GM12878 (cell line): ENCODE measurements around the gene GPC5. TPM values are rescaled to one million over a fixed set of nuclear protein-coding genes. Genes with fewer than 3 reads are reported as not detected.
A peak's percentile ranks its signal among the peaks of the same experiment; 100 is the strongest.

Source experiments
- ATAC-seq: fragments of 200-7000 bp; cut with Tn5 transposase; 3 replicates; pipeline ENCODE4 v1.9.1; 2020; ENCODE audit warnings: mild to moderate bottlenecking, moderate library complexity
- BruUV-seq: library from RNA; stranded (reverse); fragments of 400-500 nt; replicated peaks from 2 replicates; lab custom pipeline; 2021; lab: Mats Ljungman, UMichigan
- CTCF ChIA-PET: fragments of 300-600 bp; sonication (Branson Sonifier 250); formaldehyde crosslinking; extraction: SDS; loops from one replicate; lab custom pipeline; 2021; ENCODE audit warnings: inconsistent platforms; lab: Yijun Ruan, JAX
- POLR2A ChIA-PET: fragments of 350-600 bp; formaldehyde crosslinking; extraction: SDS; loops from one replicate; lab custom pipeline; 2021; ENCODE audit warnings: inconsistent platforms; lab: Charles Lee
- RAD21 ChIA-PET: fragments of 300-600 bp; sonication (Branson Sonifier 250); formaldehyde crosslinking; loops from one replicate; lab custom pipeline; 2023; ENCODE audit warnings: antibody characterized with exemption; ENCODE audit not compliant: unreplicated experiment; lab: Charles Lee
- SMC1A ChIA-PET: fragments of 300-600 bp; sonication (Branson Sonifier 250); formaldehyde crosslinking; loops from one replicate; lab custom pipeline; 2023; ENCODE audit not compliant: unreplicated experiment, uncharacterized antibody; lab: Charles Lee
- DNase-seq: peaks from one replicate; pipeline ENCODE4 v3.0.0-alpha.2; 2011; ENCODE audit warnings: low read depth, low spot score
- FAIRE-seq: peaks from 3 replicates; lab custom pipeline; 2011; peaks lifted over from hg19 to GRCh38; lab: Jason Lieb, UNC
- H2AFZ ChIP-seq: 2 replicates; pipeline ENCODE4 v1.6.0; 2011; ENCODE audit warnings: low read depth, low read length, control low read depth; ENCODE audit not compliant: control insufficient read depth
- H3K27ac ChIP-seq: 2 replicates; pipeline ENCODE4 v1.5.1; 2011; ENCODE audit warnings: control low read depth; ENCODE audit not compliant: control insufficient read depth, insufficient read depth
- H3K27me3 ChIP-seq, 2 experiments: replicated peaks in 1 of 2; 2 replicates each; pipeline versions ENCODE4 v1.6.0 to v1.6.1; 2011; ENCODE audit warnings: low read length in 1 of 2; ENCODE audit not compliant: control insufficient read depth in 2 of 2, insufficient read depth in 2 of 2
- H3K36me3 ChIP-seq, 2 experiments: 2 replicates each; pipeline ENCODE4 v1.5.1; 2011; ENCODE audit warnings: low read length in 1 of 2; ENCODE audit not compliant: control insufficient read depth in 2 of 2, insufficient read depth in 2 of 2
- H3K4me1 ChIP-seq: 2 replicates; pipeline ENCODE4 v1.6.1; 2011; ENCODE audit warnings: mild to moderate bottlenecking, low read length, moderate library complexity, mixed read lengths; ENCODE audit not compliant: control insufficient read depth, insufficient read depth
- H3K4me2 ChIP-seq: 2 replicates; pipeline ENCODE4 v1.6.0; 2011; ENCODE audit warnings: control low read depth; ENCODE audit not compliant: control insufficient read depth, insufficient read depth
- H3K4me3 ChIP-seq: fragments of 200-600 bp; sonication (generic); 2 replicates; pipeline ENCODE4 v1.5.1; 2016
- H3K79me2 ChIP-seq: 2 replicates; pipeline ENCODE4 v1.6.0; 2011; ENCODE audit warnings: low read length; ENCODE audit not compliant: control insufficient read depth, insufficient read depth
- H3K9ac ChIP-seq: 2 replicates; pipeline ENCODE4 v1.8.0; 2011; ENCODE audit warnings: low read length, control low read depth, mixed read lengths; ENCODE audit not compliant: control insufficient read depth, insufficient read depth
- H3K9me3 ChIP-seq: replicated peaks from 3 replicates; pipeline ENCODE4 v1.5.1; 2011; ENCODE audit warnings: mild to moderate bottlenecking, low read length; ENCODE audit not compliant: control insufficient read depth, insufficient read depth
- H4K20me1 ChIP-seq: 2 replicates; pipeline ENCODE4 v1.6.0; 2011; ENCODE audit not compliant: control insufficient read depth, insufficient read depth
- CEBPB ChIP-seq, 2 experiments: fragments of 150-350 bp in 1 of 2; IDR thresholded peaks; 2 replicates each; pipeline ENCODE4 v1.6.1; 2012 to 2014; ENCODE audit warnings: low read depth in 2 of 2, low read length in 2 of 2, borderline replicate concordance in 1 of 2, inconsistent platforms in 1 of 2
- EZH2 ChIP-seq: IDR thresholded peaks from 2 replicates; pipeline ENCODE4 v1.6.1; 2012; ENCODE audit warnings: low read depth, mild to moderate bottlenecking, control low read depth, inconsistent platforms, low read length, borderline replicate concordance; ENCODE audit not compliant: control insufficient read depth
- FOS ChIP-seq: IDR thresholded peaks from 3 replicates; pipeline ENCODE4 v1.6.1; 2011; ENCODE audit warnings: borderline replicate concordance; ENCODE audit not compliant: insufficient read length; ENCODE audit errors: extremely low read depth
- GATAD2B ChIP-seq: fragments of 450-650 bp; conservative IDR thresholded peaks from 2 replicates; pipeline ENCODE4 v1.6.1; 2017; ENCODE audit warnings: low read depth, mild to moderate bottlenecking, moderate library complexity
- JUNB ChIP-seq: IDR thresholded peaks from 2 replicates; pipeline ENCODE4 v1.6.1; 2016; ENCODE audit warnings: antibody characterized with exemption, mild to moderate bottlenecking
- KAT2A ChIP-seq: conservative IDR thresholded peaks from 2 replicates; pipeline ENCODE4 v1.6.1; 2011; ENCODE audit warnings: low read depth, low read length; ENCODE audit not compliant: control insufficient read depth
- KLF5 ChIP-seq: fragments of 450-650 bp; IDR thresholded peaks from 2 replicates; pipeline ENCODE4 v1.6.1; 2014; ENCODE audit warnings: mild to moderate bottlenecking; ENCODE audit not compliant: partially characterized antibody
- NFYA ChIP-seq: IDR thresholded peaks from 2 replicates; pipeline ENCODE4 v1.6.1; 2011; ENCODE audit warnings: low read depth, mild to moderate bottlenecking, low read length, improper control_type of control experiment, borderline replicate concordance
- TCF12 ChIP-seq: IDR thresholded peaks from 2 replicates; pipeline ENCODE4 v1.6.1; 2011; ENCODE audit warnings: low read depth, mild to moderate bottlenecking, low read length
- WGBS: methylation state at CpG from one replicate; pipeline ENCODE4 v1.1.6; 2016; ENCODE audit warnings: low lambda C conversion rate; ENCODE audit not compliant: insufficient replicate concordance, insufficient coverage; ENCODE audit errors: missing lambda C conversion rate; 5-methylcytosine and 5-hydroxymethylcytosine counted together
- in situ Hi-C: fragments of 300-500 bp; cut with MboI; formaldehyde crosslinking; loops from 9 replicates; pipeline ENCODE4 v1.14.3; 2018; ENCODE audit warnings: mixed read lengths
- intact Hi-C: fragments of 100-400 bp; cut with micrococcal nuclease; formaldehyde crosslinking; loops from one replicate; pipeline ENCODE4 v1.14.2; 2022; ENCODE audit not compliant: unreplicated experiment
- polyA plus RNA-seq, 11 experiments: library from polyadenylated mRNA; depleted of rRNA in 4 of 11; unstranded in 6 of 11; stranded (reverse) in 5 of 11; fragments of >200 nt; fragmentation: Nextera tagmentation in 4 of 11; fragmentation: Illumina TruSeq in 1 of 11; extraction: Ambion mirVana in 4 of 11; extraction: Trizol in 1 of 11; gene quantifications; 1 replicate in 1 of 11; 2 replicates in 10 of 11; pipeline versions ENCODE4 v1.2.1 to v1.2.3, GENCODE V29; 2011 to 2016; ENCODE audit warnings: inconsistent platforms in 2 of 11, missing spikeins in 2 of 11, low read depth in 1 of 11
- total RNA-seq, 4 experiments: library from RNA; depleted of rRNA in 3 of 4; stranded (reverse); fragments of >200 nt in 3 of 4; fragmentation: Illumina TruSeq in 1 of 4; extraction: Trizol in 1 of 4; gene quantifications; 2 replicates each; pipeline versions ENCODE4 v1.2.1 to v1.2.3, GENCODE V29; 2013 to 2021
- TF ChIP-seq, protein P1 (sequence below): fragments of 450-650 bp; formaldehyde crosslinking; IDR thresholded peaks from 2 replicates; pipeline ENCODE4 v1.4.0; 2022; ENCODE audit warnings: mild to moderate bottlenecking, moderate library complexity
- TF ChIP-seq, protein P2 (sequence below): IDR thresholded peaks from 2 replicates; pipeline ENCODE4 v1.6.1; 2012; ENCODE audit warnings: low read depth, low read length, improper control_type of control experiment
- TF ChIP-seq, protein P3 (sequence below): fragments of 450-650 bp; IDR thresholded peaks from 2 replicates; pipeline ENCODE4 v1.6.1; 2017; ENCODE audit warnings: low read depth, mild to moderate bottlenecking, moderate library complexity

GPC5 gene
- total and polyA plus RNA-seq, 10 of the 15 experiments (the other 5 are each of a cell fraction or from before 2014, with no cell fraction given), result 0.05 to 0.87 (median 0.44) TPM; not detected in 1

DNA sequence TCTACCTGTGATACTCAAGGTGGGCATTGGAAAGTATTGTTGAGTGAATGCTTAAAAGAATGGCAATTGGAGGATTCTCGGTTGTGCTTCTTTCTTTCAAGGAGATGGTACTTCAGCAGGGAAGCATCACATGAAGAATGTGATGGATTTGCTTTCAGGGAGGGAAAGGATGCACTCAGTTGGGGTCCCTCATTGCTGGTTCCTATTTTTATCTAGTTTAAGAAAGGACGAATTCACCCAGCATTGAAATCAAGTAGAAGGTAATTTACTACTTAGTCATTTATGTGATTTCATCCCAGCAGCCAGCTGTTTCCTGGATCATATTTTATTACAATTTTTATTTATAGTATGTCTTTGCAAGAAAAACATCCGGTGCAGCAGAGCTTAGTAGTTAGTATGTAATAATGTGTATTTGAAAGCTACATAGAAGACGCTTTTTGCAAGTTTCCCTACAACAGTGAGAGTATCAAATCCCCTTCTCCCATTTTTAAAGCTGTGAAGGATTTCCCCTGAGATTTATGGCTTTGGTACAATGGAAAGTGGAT lies 417.9 kb downstream of the GPC5 start:
- WGBS, result 14% methylated on average over 4 of the region's 4 CpGs
- in situ Hi-C loops, result no loop called here
- ChIA-PET SMC1A (no interaction called here), CTCF (no interaction called here), POLR2A (no interaction called here), RAD21 (no interaction called here)
- no peaks in the 10 kb centered on the region for H3K79me2 ChIP-seq
- ATAC-seq, result no peak
- H3K4me1 ChIP-seq, result no peaks in the 10 kb centered on the region
- DNase-seq, result no peak
- H3K9ac ChIP-seq, result no peak overlapping the region
- no peak overlapping the region for H3K4me2 ChIP-seq
- no peaks in the 10 kb centered on the region for H4K20me1 ChIP-seq
- H3K27ac ChIP-seq, result no peak overlapping the region
- no TSS peak for BruUV-seq
- peak; percentile 31 for FAIRE-seq
- H3K36me3 ChIP-seq, result no peaks in the 10 kb centered on the region
- H3K9me3 ChIP-seq, result no peaks in the 10 kb centered on the region
- H2AFZ ChIP-seq, result no peak overlapping the region
- H3K27me3 ChIP-seq, result no peaks in the 10 kb centered on the region
- no peak overlapping the region for H3K4me3 ChIP-seq
- TF ChIP-seq, protein P1, sequence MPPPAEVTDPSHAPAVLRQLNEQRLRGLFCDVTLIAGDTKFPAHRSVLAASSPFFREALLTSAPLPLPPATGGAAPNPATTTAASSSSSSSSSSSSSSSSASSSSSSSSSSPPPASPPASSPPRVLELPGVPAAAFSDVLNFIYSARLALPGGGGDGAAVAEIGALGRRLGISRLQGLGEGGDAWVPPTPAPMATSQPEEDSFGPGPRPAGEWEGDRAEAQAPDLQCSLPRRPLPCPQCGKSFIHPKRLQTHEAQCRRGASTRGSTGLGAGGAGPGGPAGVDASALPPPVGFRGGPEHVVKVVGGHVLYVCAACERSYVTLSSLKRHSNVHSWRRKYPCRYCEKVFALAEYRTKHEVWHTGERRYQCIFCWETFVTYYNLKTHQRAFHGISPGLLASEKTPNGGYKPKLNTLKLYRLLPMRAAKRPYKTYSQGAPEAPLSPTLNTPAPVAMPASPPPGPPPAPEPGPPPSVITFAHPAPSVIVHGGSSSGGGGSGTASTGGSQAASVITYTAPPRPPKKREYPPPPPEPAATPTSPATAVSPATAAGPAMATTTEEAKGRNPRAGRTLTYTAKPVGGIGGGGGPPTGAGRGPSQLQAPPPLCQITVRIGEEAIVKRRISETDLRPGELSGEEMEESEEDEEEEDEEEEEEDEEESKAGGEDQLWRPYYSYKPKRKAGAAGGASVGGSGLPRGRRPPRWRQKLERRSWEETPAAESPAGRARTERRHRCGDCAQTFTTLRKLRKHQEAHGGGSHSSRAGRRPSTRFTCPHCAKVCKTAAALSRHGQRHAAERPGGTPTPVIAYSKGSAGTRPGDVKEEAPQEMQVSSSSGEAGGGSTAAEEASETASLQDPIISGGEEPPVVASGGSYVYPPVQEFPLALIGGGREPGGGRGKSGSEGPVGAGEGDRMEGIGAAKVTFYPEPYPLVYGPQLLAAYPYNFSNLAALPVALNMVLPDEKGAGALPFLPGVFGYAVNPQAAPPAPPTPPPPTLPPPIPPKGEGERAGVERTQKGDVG (CRISPR knock-in tag), result no peak
- TF ChIP-seq FOS (no peak), EZH2 (no peak), KLF5 (no peak), TCF12 (no peak), CEBPB (IDR thresholded peaks at IDR 0.05; ENCODE audit: borderline replicate concordance in 1 of 2, low read depth in 2 of 2, low read length in 2 of 2) (no peak), GATAD2B (no peak), KAT2A (no peak), NFYA (no peak), JUNB (no peak)
- TF ChIP-seq, protein P2, sequence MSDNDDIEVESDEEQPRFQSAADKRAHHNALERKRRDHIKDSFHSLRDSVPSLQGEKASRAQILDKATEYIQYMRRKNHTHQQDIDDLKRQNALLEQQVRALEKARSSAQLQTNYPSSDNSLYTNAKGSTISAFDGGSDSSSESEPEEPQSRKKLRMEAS, result no peak
- TF ChIP-seq, protein P3, sequence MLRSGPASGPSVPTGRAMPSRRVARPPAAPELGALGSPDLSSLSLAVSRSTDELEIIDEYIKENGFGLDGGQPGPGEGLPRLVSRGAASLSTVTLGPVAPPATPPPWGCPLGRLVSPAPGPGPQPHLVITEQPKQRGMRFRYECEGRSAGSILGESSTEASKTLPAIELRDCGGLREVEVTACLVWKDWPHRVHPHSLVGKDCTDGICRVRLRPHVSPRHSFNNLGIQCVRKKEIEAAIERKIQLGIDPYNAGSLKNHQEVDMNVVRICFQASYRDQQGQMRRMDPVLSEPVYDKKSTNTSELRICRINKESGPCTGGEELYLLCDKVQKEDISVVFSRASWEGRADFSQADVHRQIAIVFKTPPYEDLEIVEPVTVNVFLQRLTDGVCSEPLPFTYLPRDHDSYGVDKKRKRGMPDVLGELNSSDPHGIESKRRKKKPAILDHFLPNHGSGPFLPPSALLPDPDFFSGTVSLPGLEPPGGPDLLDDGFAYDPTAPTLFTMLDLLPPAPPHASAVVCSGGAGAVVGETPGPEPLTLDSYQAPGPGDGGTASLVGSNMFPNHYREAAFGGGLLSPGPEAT, result no peak
- intact Hi-C loops, result no loop called here
